HCT116 (cell line): ENCODE measurements around the gene DTX1. TPM values are rescaled to one million over a fixed set of nuclear protein-coding genes. Genes with fewer than 3 reads are reported as not detected.

Experiments used
- ATAC-seq: fragments of 200-7000 bp; cut with Tn5 transposase; 2 replicates; pipeline ENCODE4 v1.9.1; 2020; ENCODE audit warnings: mild to moderate bottlenecking, moderate library complexity
- BruUV-seq: library from RNA; stranded (reverse); fragments of 400-500 nt; replicated peaks from 2 replicates; lab custom pipeline; 2021; lab: Mats Ljungman, UMichigan
- CTCF ChIA-PET: fragments of 300-600 bp; sonication (Branson Sonifier 250); formaldehyde crosslinking; loops from one replicate; lab custom pipeline; 2021; ENCODE audit warnings: antibody characterized with exemption; lab: Charles Lee
- POLR2A ChIA-PET: fragments of 300-600, 350-600 bp; sonication (Branson Sonifier 250); formaldehyde crosslinking; loops from one replicate; lab custom pipeline; 2021; ENCODE audit warnings: antibody characterized with exemption; lab: Charles Lee
- RAD21 ChIA-PET, 2 experiments: fragments of 300-600 bp; sonication (Branson Sonifier 250); formaldehyde crosslinking; loops; one replicate each; lab custom pipeline; 2023; ENCODE audit warnings: low total read pairs in 2 of 2; ENCODE audit not compliant: uncharacterized antibody in 2 of 2, unreplicated experiment in 2 of 2, low non-redundant PET in 1 of 2; lab: Charles Lee
- DNase-seq: peaks from one replicate; pipeline ENCODE4 v3.0.0-alpha.2; 2010; ENCODE audit warnings: low read depth, low spot score
- H2AFZ ChIP-seq: fragments of 200-600 bp; shearing (Covaris generic), sonication (generic); 2 replicates; pipeline ENCODE4 v1.6.1; 2017; ENCODE audit warnings: low read depth, mixed run types, mixed read lengths, antibody characterized with exemption, low read length; ENCODE audit not compliant: poor library complexity, severe bottlenecking
- H3K27ac ChIP-seq: 2 replicates; pipeline ENCODE4 v1.5.1; 2012; ENCODE audit warnings: low read depth, low read length
- H3K27me3 ChIP-seq: fragments of 200-600 bp; sonication (generic); 2 replicates; pipeline ENCODE4 v1.6.1; 2016; ENCODE audit warnings: mixed run types, low read length, mixed read lengths; ENCODE audit not compliant: insufficient read depth
- H3K36me3 ChIP-seq, 2 experiments: fragments of 200-500 bp in 1 of 2; fragments of 200-600 bp in 1 of 2; sonication (Bioruptor generic) in 1 of 2; sonication (generic) in 1 of 2; 2 replicates each; pipeline versions ENCODE4 v1.5.1 to v1.6.1; 2014 to 2016; ENCODE audit warnings: low read length in 2 of 2, inconsistent platforms in 1 of 2, mixed read lengths in 1 of 2, mixed run types in 1 of 2; ENCODE audit not compliant: insufficient read depth in 2 of 2, control insufficient read depth in 1 of 2
- H3K4me1 ChIP-seq, 2 experiments: fragments of 200-600 bp in 1 of 2; sonication (generic) in 1 of 2; 2 replicates each; pipeline versions ENCODE4 v1.5.1 to v1.6.1; 2012 to 2017; ENCODE audit warnings: low read length in 2 of 2, inconsistent platforms in 1 of 2, mild to moderate bottlenecking in 1 of 2, mixed read lengths in 1 of 2, mixed run types in 1 of 2, moderate library complexity in 1 of 2; ENCODE audit not compliant: insufficient read depth in 2 of 2, control insufficient read depth in 1 of 2
- H3K4me2 ChIP-seq: fragments of 200-600 bp; sonication (generic); 2 replicates; pipeline ENCODE4 v1.6.1; 2017; ENCODE audit warnings: mixed run types, low read length, mixed read lengths
- H3K4me3 ChIP-seq, 2 experiments: fragments of 200-600 bp in 1 of 2; sonication (generic) in 1 of 2; replicated peaks in 1 of 2; 2 replicates each; pipeline ENCODE4 v1.5.1; 2011 to 2016; ENCODE audit warnings: low read length in 2 of 2, control low read depth in 1 of 2, low read depth in 1 of 2, mild to moderate bottlenecking in 1 of 2, mixed read lengths in 1 of 2, mixed run types in 1 of 2
- H3K79me2 ChIP-seq: fragments of 200-600 bp; sonication (generic); 2 replicates; pipeline ENCODE4 v1.6.1; 2017; ENCODE audit warnings: mild to moderate bottlenecking, mixed run types, low read length, moderate library complexity, mixed read lengths; ENCODE audit not compliant: insufficient read depth
- H3K9ac ChIP-seq: fragments of 200-600 bp; sonication (generic); 2 replicates; pipeline ENCODE4 v1.6.1; 2016; ENCODE audit warnings: low read length, mixed read lengths
- H3K9me2 ChIP-seq: fragments of 200-600 bp; sonication (generic), shearing (Covaris generic); 2 replicates; pipeline ENCODE4 v1.6.1; 2017; ENCODE audit warnings: mixed run types, mild to moderate bottlenecking, moderate library complexity; ENCODE audit not compliant: insufficient read depth
- H3K9me3 ChIP-seq, 2 experiments: fragments of 200-500 bp in 1 of 2; fragments of 200-600 bp in 1 of 2; sonication (Bioruptor generic) in 1 of 2; sonication (generic) in 1 of 2; 2 replicates each; pipeline ENCODE4 v1.6.1; 2014 to 2017; ENCODE audit warnings: low read length in 2 of 2, mixed read lengths in 2 of 2, inconsistent platforms in 1 of 2, low read depth in 1 of 2, mild to moderate bottlenecking in 1 of 2, mixed run types in 1 of 2, moderate library complexity in 1 of 2; ENCODE audit not compliant: control insufficient read depth in 1 of 2, insufficient read depth in 1 of 2
- H4K20me1 ChIP-seq: fragments of 200-600 bp; sonication (generic), shearing (Covaris generic); 2 replicates; pipeline ENCODE4 v1.6.1; 2017; ENCODE audit warnings: mixed run types, mild to moderate bottlenecking, moderate library complexity; ENCODE audit not compliant: insufficient read depth
- EGR1 ChIP-seq: IDR thresholded peaks from 2 replicates; pipeline ENCODE4 v1.6.1; 2012; ENCODE audit warnings: low read depth
- RAD21 ChIP-seq: IDR thresholded peaks from 2 replicates; pipeline ENCODE4 v1.6.1; 2012; ENCODE audit warnings: low read depth, mild to moderate bottlenecking
- YY1 ChIP-seq: IDR thresholded peaks from 2 replicates; pipeline ENCODE4 v1.6.1; 2011; ENCODE audit warnings: low read length, low read depth, moderate library complexity, mild to moderate bottlenecking; ENCODE audit not compliant: insufficient replicate concordance; ENCODE audit errors: extremely low read depth
- ZFX ChIP-seq: fragments of 450-650 bp; IDR thresholded peaks from 2 replicates; pipeline ENCODE4 v1.6.1; 2017
- intact Hi-C: fragments of 100-400 bp; cut with micrococcal nuclease; formaldehyde crosslinking; loops from 2 replicates; pipeline ENCODE4 v1.10.0; 2022
- total RNA-seq: library from RNA; stranded (reverse); gene quantifications from one replicate; pipeline ENCODE4 v1.2.1, GENCODE V29; 2021; ENCODE audit not compliant: unreplicated experiment
- TF ChIP-seq, protein P1 (sequence below), 3 experiments: fragments of 200-600 bp in 1 of 3; sonication (generic) in 1 of 3; IDR thresholded peaks in 2 of 3; conservative IDR thresholded peaks in 1 of 3; 2 replicates each; pipeline ENCODE4 v1.5.1; 2012 to 2017; ENCODE audit warnings: low read depth in 2 of 3, low read length in 2 of 3, antibody characterized with exemption in 1 of 3, borderline replicate concordance in 1 of 3, control low read depth in 1 of 3, mild to moderate bottlenecking in 1 of 3, mixed read lengths in 1 of 3, mixed run types in 1 of 3, moderate library complexity in 1 of 3; ENCODE audit not compliant: insufficient read depth in 1 of 3

DTX1 gene
- total RNA-seq, 1 experiment from 2014 or later = not detected

DNA sequence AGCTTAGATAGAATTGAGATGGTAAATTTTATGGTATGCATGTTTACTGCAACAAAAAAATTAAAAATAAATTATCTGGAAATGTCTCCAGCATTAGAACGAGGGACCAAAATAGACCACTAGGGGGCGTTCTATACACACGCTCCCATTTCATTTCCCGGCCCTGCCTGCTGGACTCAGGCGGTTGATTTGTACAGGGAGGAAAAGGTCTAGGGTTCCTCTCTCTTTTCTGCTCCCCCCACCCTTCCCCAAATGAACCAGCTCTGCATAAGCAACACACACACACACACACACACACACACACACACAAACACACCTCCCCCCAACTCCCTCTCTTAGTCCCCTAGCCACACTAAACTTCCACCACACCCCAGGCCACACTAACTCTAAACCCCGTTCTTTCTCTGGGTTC lies 7.8 kb upstream of the DTX1 start:
- ATAC-seq = peak; percentile 89
- no peaks in the 10 kb centered on the region for H3K9me3 ChIP-seq
- no TSS peak for BruUV-seq
- no peak overlapping the region for H3K27ac ChIP-seq
- TF ChIP-seq, protein P1, sequence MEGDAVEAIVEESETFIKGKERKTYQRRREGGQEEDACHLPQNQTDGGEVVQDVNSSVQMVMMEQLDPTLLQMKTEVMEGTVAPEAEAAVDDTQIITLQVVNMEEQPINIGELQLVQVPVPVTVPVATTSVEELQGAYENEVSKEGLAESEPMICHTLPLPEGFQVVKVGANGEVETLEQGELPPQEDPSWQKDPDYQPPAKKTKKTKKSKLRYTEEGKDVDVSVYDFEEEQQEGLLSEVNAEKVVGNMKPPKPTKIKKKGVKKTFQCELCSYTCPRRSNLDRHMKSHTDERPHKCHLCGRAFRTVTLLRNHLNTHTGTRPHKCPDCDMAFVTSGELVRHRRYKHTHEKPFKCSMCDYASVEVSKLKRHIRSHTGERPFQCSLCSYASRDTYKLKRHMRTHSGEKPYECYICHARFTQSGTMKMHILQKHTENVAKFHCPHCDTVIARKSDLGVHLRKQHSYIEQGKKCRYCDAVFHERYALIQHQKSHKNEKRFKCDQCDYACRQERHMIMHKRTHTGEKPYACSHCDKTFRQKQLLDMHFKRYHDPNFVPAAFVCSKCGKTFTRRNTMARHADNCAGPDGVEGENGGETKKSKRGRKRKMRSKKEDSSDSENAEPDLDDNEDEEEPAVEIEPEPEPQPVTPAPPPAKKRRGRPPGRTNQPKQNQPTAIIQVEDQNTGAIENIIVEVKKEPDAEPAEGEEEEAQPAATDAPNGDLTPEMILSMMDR (IDR thresholded peaks at IDR 0.05 in 2 of 3, conservative IDR thresholded peaks at IDR 0.05 in 1 of 3; ENCODE audit: borderline replicate concordance in 1 of 3, insufficient read depth in 1 of 3, low read depth in 2 of 3, low read length in 2 of 3) = peak; percentile 70 to 93 (median 81)
- no peak for TF ChIP-seq ZFX
- peak; percentile 41 for TF ChIP-seq YY1
- TF ChIP-seq EGR1 = no peak
- TF ChIP-seq RAD21 = peak; percentile 95
- H2AFZ ChIP-seq = peak overlapping the region; percentile 46
- peak; percentile 45 for DNase-seq
- CTCF ChIA-PET = interaction anchor here (0.6 to 2.2 kb wide), 6 partner anchors 30 to 126 kb away, joined by 3 to 9 read pairs (median 6); no protein-coding TSS in a partner anchor
- no peaks in the 10 kb centered on the region for H4K20me1 ChIP-seq
- RAD21 ChIA-PET = interaction anchor here in 1 of 2 experiments (0.7 kb wide), 1 partner anchor 60 kb away, joined by 3 read pairs; no protein-coding TSS in a partner anchor
- no peak overlapping the region for H3K9ac ChIP-seq
- H3K9me2 ChIP-seq = no peaks in the 10 kb centered on the region
- H3K36me3 ChIP-seq = no peaks in the 10 kb centered on the region
- POLR2A ChIA-PET = no interaction called here
- no peak overlapping the region for H3K4me2 ChIP-seq
- H3K27me3 ChIP-seq = peaks cover 6% of the 10 kb centered on the region; the same call in 1 of the 2 replicates
- intact Hi-C loops = loop anchor here (1.0 kb wide), 3 partner anchors 50 to 126 kb away; no protein-coding TSS in a partner anchor
- H3K79me2 ChIP-seq = no peaks in the 10 kb centered on the region
- no peaks in the 10 kb centered on the region for H3K4me1 ChIP-seq
- H3K4me3 ChIP-seq = no peak overlapping the region
